PC-9 (cell line): ENCODE data around the gene SLC35F4.
A peak's percentile ranks its signal among the peaks of the same experiment; 100 is the strongest.

Source experiments
- EZH2 ChIP-seq: fragments of 200-600 bp; sonication (generic); IDR thresholded peaks from 2 replicates; pipeline ENCODE4 v1.8.0; 2017; ENCODE audit warnings: antibody characterized with exemption, low read depth
- TF ChIP-seq, protein P1 (sequence below): fragments of 200-600 bp; sonication (generic); conservative IDR thresholded peaks from 2 replicates; pipeline ENCODE4 v1.6.1; 2017; ENCODE audit warnings: mixed run types, antibody characterized with exemption, mild to moderate bottlenecking, moderate library complexity

DNA sequence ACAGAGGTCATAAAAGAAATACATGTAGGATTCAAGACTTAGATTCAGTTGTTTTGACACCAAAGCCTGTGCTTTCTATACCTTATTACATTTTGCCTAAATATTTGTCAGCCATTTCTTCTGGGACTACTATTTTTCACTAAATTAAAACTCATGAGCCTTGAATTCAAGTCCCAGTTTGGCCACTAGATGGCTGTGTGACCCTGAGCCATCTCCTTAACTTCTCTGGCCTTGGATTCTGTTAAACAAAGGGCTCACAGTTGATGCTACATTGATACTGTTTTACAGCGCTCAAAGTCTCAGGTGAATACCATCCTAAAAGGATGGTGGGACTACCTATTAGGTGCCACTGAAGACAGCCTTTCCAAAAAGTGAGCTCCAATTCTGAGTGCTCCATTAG is 332.7 kb downstream of the SLC35F4 start:
- TF ChIP-seq, protein P1, sequence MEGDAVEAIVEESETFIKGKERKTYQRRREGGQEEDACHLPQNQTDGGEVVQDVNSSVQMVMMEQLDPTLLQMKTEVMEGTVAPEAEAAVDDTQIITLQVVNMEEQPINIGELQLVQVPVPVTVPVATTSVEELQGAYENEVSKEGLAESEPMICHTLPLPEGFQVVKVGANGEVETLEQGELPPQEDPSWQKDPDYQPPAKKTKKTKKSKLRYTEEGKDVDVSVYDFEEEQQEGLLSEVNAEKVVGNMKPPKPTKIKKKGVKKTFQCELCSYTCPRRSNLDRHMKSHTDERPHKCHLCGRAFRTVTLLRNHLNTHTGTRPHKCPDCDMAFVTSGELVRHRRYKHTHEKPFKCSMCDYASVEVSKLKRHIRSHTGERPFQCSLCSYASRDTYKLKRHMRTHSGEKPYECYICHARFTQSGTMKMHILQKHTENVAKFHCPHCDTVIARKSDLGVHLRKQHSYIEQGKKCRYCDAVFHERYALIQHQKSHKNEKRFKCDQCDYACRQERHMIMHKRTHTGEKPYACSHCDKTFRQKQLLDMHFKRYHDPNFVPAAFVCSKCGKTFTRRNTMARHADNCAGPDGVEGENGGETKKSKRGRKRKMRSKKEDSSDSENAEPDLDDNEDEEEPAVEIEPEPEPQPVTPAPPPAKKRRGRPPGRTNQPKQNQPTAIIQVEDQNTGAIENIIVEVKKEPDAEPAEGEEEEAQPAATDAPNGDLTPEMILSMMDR: peak; percentile 66
- TF ChIP-seq EZH2: no peak
